ENCODE results near the gene BRD1. TPM values are rescaled to one million over a fixed set of nuclear protein-coding genes. Genes with fewer than 3 reads are reported as not detected.

The BRD1 gene
- total RNA-seq, 2 experiments from 2014 or later = 49.9 to 56.6 TPM

- ATAC-seq (no peak), DNase-seq (no peak)
- Mint-ChIP-seq H3K4me3 (no peak overlapping the region), H3K36me3 (peaks cover 38% of the 10 kb centered on the region), H3K9me3 (ENCODE audit: low read depth) (no peaks in the 10 kb centered on the region), H3K27ac (no peak overlapping the region), H3K4me1 (peaks cover 8% of the 10 kb centered on the region), H3K27me3 (no peaks in the 10 kb centered on the region)
- CTCF ChIA-PET = interaction anchor here (1.5 kb wide), 1 partner anchor 30 kb away, joined by 3 read pairs; no protein-coding TSS in a partner anchor
Measured at GRCh38 chr22:49797706-49798105, 30.0 kb downstream of the BRD1 start.

- no peaks in the 10 kb centered on the region for H3K27me3 Mint-ChIP-seq
- H3K4me3 Mint-ChIP-seq = no peak overlapping the region
- peaks cover 37% of the 10 kb centered on the region for H3K36me3 Mint-ChIP-seq
- CTCF ChIA-PET = interaction anchor here (1.5 kb wide), 1 partner anchor 29 kb away, joined by 3 read pairs; no protein-coding TSS in a partner anchor
- no peaks in the 10 kb centered on the region for H3K9me3 Mint-ChIP-seq (ENCODE audit: low read depth)
- no peak overlapping the region for H3K27ac Mint-ChIP-seq
- peaks cover 16% of the 10 kb centered on the region for H3K4me1 Mint-ChIP-seq
- DNase-seq (no peak), ATAC-seq (no peak)
Measured at GRCh38 chr22:49796596-49797270, 30.9 kb downstream of the BRD1 start.

- Mint-ChIP-seq H3K4me1 (peaks cover 27% of the 10 kb centered on the region), H3K27me3 (no peaks in the 10 kb centered on the region), H3K27ac (no peak overlapping the region), H3K9me3 (ENCODE audit: low read depth) (no peaks in the 10 kb centered on the region), H3K4me3 (no peak overlapping the region), H3K36me3 (peaks cover 40% of the 10 kb centered on the region)
- no peak for DNase-seq
- no peak for ATAC-seq
- CTCF ChIA-PET = no interaction called here
Measured at GRCh38 chr22:49795521-49795920, 32.2 kb downstream of the BRD1 start.

GRCh38 chr22:49793871-49794270 is 33.8 kb downstream of the BRD1 start:
- Mint-ChIP-seq H3K4me1 (peaks cover 42% of the 10 kb centered on the region), H3K4me3 (no peak overlapping the region), H3K27ac (no peak overlapping the region), H3K36me3 (peaks cover 41% of the 10 kb centered on the region), H3K27me3 (no peaks in the 10 kb centered on the region), H3K9me3 (ENCODE audit: low read depth) (no peaks in the 10 kb centered on the region)
- ATAC-seq (no peak), DNase-seq (no peak)
- CTCF ChIA-PET = no interaction called here

GRCh38 chr22:49793296-49793695 is 34.4 kb downstream of the BRD1 start:
- Mint-ChIP-seq H3K4me3 (no peak overlapping the region), H3K27me3 (no peaks in the 10 kb centered on the region), H3K9me3 (ENCODE audit: low read depth) (no peaks in the 10 kb centered on the region), H3K27ac (no peak overlapping the region), H3K4me1 (peaks cover 46% of the 10 kb centered on the region), H3K36me3 (peaks cover 40% of the 10 kb centered on the region)
- DNase-seq (no peak), ATAC-seq (no peak)
- CTCF ChIA-PET = no interaction called here

GRCh38 chr22:49792107-49792506 is 35.6 kb downstream of the BRD1 start:
- DNase-seq (no peak), ATAC-seq (no peak)
- H3K27me3 Mint-ChIP-seq = no peaks in the 10 kb centered on the region
- H3K4me1 Mint-ChIP-seq = peaks cover 55% of the 10 kb centered on the region
- CTCF ChIA-PET = interaction anchor here (0.9 kb wide), 1 partner anchor 238 kb away, joined by 3 read pairs; no protein-coding TSS in a partner anchor
- H3K4me3 Mint-ChIP-seq = no peak overlapping the region
- H3K36me3 Mint-ChIP-seq = peaks cover 40% of the 10 kb centered on the region
- no peaks in the 10 kb centered on the region for H3K9me3 Mint-ChIP-seq (ENCODE audit: low read depth)
- H3K27ac Mint-ChIP-seq = no peak overlapping the region

GRCh38 chr22:49791682-49792081 is 36.0 kb downstream of the BRD1 start:
- Mint-ChIP-seq H3K4me3 (no peak overlapping the region), H3K4me1 (peaks cover 55% of the 10 kb centered on the region), H3K27me3 (no peaks in the 10 kb centered on the region), H3K9me3 (ENCODE audit: low read depth) (no peaks in the 10 kb centered on the region), H3K36me3 (peaks cover 37% of the 10 kb centered on the region), H3K27ac (peak overlapping the region; percentile 52)
- ATAC-seq (no peak), DNase-seq (no peak)
- CTCF ChIA-PET = interaction anchor here (0.9 to 1.2 kb wide), 2 partner anchors 24 to 239 kb away, joined by 3 to 4 read pairs; no protein-coding TSS in a partner anchor

- H3K27ac Mint-ChIP-seq = no peak overlapping the region
- no peaks in the 10 kb centered on the region for H3K9me3 Mint-ChIP-seq (ENCODE audit: low read depth)
- H3K36me3 Mint-ChIP-seq = peaks cover 35% of the 10 kb centered on the region
- no peaks in the 10 kb centered on the region for H3K27me3 Mint-ChIP-seq
- H3K4me3 Mint-ChIP-seq = no peak overlapping the region
- DNase-seq (no peak), ATAC-seq (no peak)
- CTCF ChIA-PET = interaction anchor here (0.9 to 1.2 kb wide), 2 partner anchors 24 to 239 kb away, joined by 3 to 4 read pairs; no protein-coding TSS in a partner anchor
- H3K4me1 Mint-ChIP-seq = peaks cover 63% of the 10 kb centered on the region
Measured at GRCh38 chr22:49790912-49791311, 36.8 kb downstream of the BRD1 start.

- H3K4me1 Mint-ChIP-seq = peaks cover 71% of the 10 kb centered on the region
- no peak overlapping the region for H3K4me3 Mint-ChIP-seq
- H3K27ac Mint-ChIP-seq = peak overlapping the region; percentile 83
- H3K27me3 Mint-ChIP-seq = no peaks in the 10 kb centered on the region
- H3K36me3 Mint-ChIP-seq = peaks cover 26% of the 10 kb centered on the region
- no peaks in the 10 kb centered on the region for H3K9me3 Mint-ChIP-seq (ENCODE audit: low read depth)
- DNase-seq (peak; percentile 61), ATAC-seq (peak; percentile 79)
- CTCF ChIA-PET = interaction anchor here (1.2 kb wide), 1 partner anchor 17 kb away, joined by 3 read pairs; no protein-coding TSS in a partner anchor
Measured at GRCh38 chr22:49789289-49790141, 38.2 kb downstream of the BRD1 start.

- no peaks in the 10 kb centered on the region for H3K9me3 Mint-ChIP-seq (ENCODE audit: low read depth)
- no peaks in the 10 kb centered on the region for H3K27me3 Mint-ChIP-seq
- peak overlapping the region; percentile 83 for H3K27ac Mint-ChIP-seq
- ATAC-seq (no peak), DNase-seq (no peak)
- peaks cover 73% of the 10 kb centered on the region for H3K4me1 Mint-ChIP-seq
- no peak overlapping the region for H3K4me3 Mint-ChIP-seq
- H3K36me3 Mint-ChIP-seq = peaks cover 25% of the 10 kb centered on the region
- CTCF ChIA-PET = no interaction called here
Measured at GRCh38 chr22:49788504-49788903, 39.2 kb downstream of the BRD1 start.

- CTCF ChIA-PET = no interaction called here
- Mint-ChIP-seq H3K36me3 (peaks cover 24% of the 10 kb centered on the region), H3K27me3 (no peaks in the 10 kb centered on the region), H3K4me3 (no peak overlapping the region), H3K27ac (peak overlapping the region; percentile 83), H3K9me3 (ENCODE audit: low read depth) (no peaks in the 10 kb centered on the region), H3K4me1 (peaks cover 72% of the 10 kb centered on the region)
- ATAC-seq (no peak), DNase-seq (no peak)
Measured at GRCh38 chr22:49787861-49788260, 39.8 kb downstream of the BRD1 start.

GRCh38 chr22:49786976-49787706 is 40.5 kb downstream of the BRD1 start:
- H3K36me3 Mint-ChIP-seq = peaks cover 23% of the 10 kb centered on the region
- no peaks in the 10 kb centered on the region for H3K27me3 Mint-ChIP-seq
- H3K9me3 Mint-ChIP-seq (ENCODE audit: low read depth) = no peaks in the 10 kb centered on the region
- no peak for ATAC-seq
- H3K4me1 Mint-ChIP-seq = peaks cover 69% of the 10 kb centered on the region
- CTCF ChIA-PET = no interaction called here
- H3K4me3 Mint-ChIP-seq = no peak overlapping the region
- no peak overlapping the region for H3K27ac Mint-ChIP-seq
- DNase-seq = no peak

GRCh38 chr22:49785841-49786471 is 41.7 kb downstream of the BRD1 start:
- Mint-ChIP-seq H3K9me3 (ENCODE audit: low read depth) (no peaks in the 10 kb centered on the region), H3K36me3 (peaks cover 19% of the 10 kb centered on the region), H3K4me1 (peaks cover 65% of the 10 kb centered on the region), H3K27ac (peak overlapping the region; percentile 37), H3K27me3 (no peaks in the 10 kb centered on the region), H3K4me3 (no peak overlapping the region)
- CTCF ChIA-PET = no interaction called here
- no peak for ATAC-seq
- no peak for DNase-seq
